OCI-LY3 (cell line): ENCODE data around the gene YPEL4.

ENCODE experiments used
- CTCF ChIP-seq: fragments of 200-600, 300-600 bp; sonication (generic); IDR thresholded peaks from 2 replicates; pipeline ENCODE4 v1.5.1; 2014; ENCODE audit warnings: antibody characterized with exemption, low read length, low read depth
- EZH2phosphoT487 ChIP-seq: fragments of 200-600 bp; shearing (Covaris generic); IDR thresholded peaks from 2 replicates; pipeline ENCODE4 v1.6.1; 2018; ENCODE audit warnings: antibody characterized with exemption, mixed run types, low read depth

DNA sequence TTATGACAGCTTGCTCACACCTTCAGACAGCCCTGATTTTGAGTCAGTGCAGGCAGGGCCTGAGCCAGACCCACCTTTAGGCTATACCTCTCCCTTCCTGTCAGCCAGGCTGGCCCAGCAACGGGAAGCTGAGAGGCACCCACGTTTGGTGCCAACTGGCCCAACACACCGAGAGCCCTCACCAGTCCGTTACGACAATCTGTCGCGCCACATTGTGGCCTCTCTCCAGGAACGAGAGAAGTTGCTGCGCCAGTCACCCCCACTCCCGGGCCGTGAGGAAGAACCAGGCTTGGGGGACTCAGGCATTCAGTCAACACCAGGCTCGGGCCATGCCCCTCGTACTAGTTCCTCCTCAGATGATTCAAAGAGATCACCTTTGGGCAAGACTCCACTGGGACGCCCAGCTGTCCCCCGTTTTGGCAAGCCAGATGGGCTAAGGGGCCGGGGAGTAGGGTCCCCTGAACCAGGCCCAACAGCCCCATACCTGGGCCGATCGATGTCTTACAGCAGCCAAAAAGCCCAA is 49.2 kb upstream of the YPEL4 start:
- TF ChIP-seq CTCF (no peak), EZH2phosphoT487 (no peak)
